ENCODE results near the gene CLPX. TPM values are rescaled to one million over a fixed set of nuclear protein-coding genes. Genes with fewer than 3 reads are reported as not detected.

Gene CLPX
- total and polyA plus RNA-seq, 9 of the 15 experiments (the other 6 are each of a cell fraction or from before 2014, with no cell fraction given), result 11.2 to 83.3 (median 51.3) TPM

- Histone ChIP-seq H3K27me3 (ENCODE audit: control insufficient read depth in 2 of 2, insufficient read depth in 2 of 2, low read length in 2 of 2) (peaks cover 14 to 20% of the 10 kb centered on the region in 2 experiments; a peak in 4 of 5 replicates), H3K9me1 (ENCODE audit: control insufficient read depth, insufficient read depth, low read length) (no peaks in the 10 kb centered on the region), H3K79me2 (ENCODE audit: control insufficient read depth, insufficient read depth, low read length) (no peaks in the 10 kb centered on the region), H3K9ac (ENCODE audit: insufficient read depth in 1 of 2, low read depth in 2 of 2, low read length in 2 of 2) (peak within 1 kb of the TSS in 1 of 2 experiments; percentile 38; a peak in 2 of 4 replicates), H3K27ac (ENCODE audit: extremely low read depth, low read depth, low read length) (no peak within 1 kb of the TSS), H3K4me1 (replicated peaks in 1 of 2; ENCODE audit: control insufficient read depth in 2 of 2, insufficient read depth in 2 of 2, low read length in 2 of 2) (peaks cover 22 to 24% of the 10 kb centered on the region in 2 experiments; a peak in 3 of 5 replicates), H3K36me3 (ENCODE audit: control insufficient read depth, insufficient read depth, low read length) (no peaks in the 10 kb centered on the region), H3K4me3 (no peak within 1 kb of the TSS), H3K9me3 (replicated peaks; ENCODE audit: control insufficient read depth, insufficient read depth, low read depth, low read length) (no peaks in the 10 kb centered on the region), H3K4me2 (ENCODE audit: insufficient read depth, low read length) (peak within 1 kb of the TSS; percentile 16; the same call in 1 of the 2 replicates), H4K20me1 (replicated peaks; ENCODE audit: control insufficient read depth, insufficient read depth, low read length) (0 out of 2 replicates have a peak, but pooled peaks cover 3% of the 10 kb centered on the region), H2AFZ (ENCODE audit: low read depth, low read length) (peak within 1 kb of the TSS; percentile 58)
- 58% methylated on average over 8 of the region's 8 CpGs for WGBS (ENCODE audit: insufficient coverage, low coverage, missing lambda C conversion rate)
- POLR2A ChIA-PET, result interaction anchor here (0.6 to 6.6 kb wide), 5 partner anchors 39 to 337 kb away, joined by 3 to 54 read pairs (median 4); partner anchors contain the start of genes PARP16 and RNU5B-1
- FAIRE-seq, result no peak
- no peak for TF ChIP-seq POLR3G (IDR thresholded peaks at IDR 0.05; ENCODE audit: extremely low read depth, insufficient read length, insufficient replicate concordance)
- CTCF ChIA-PET (ENCODE audit: low intra/inter-chr PET ratio), result no interaction called here
- ATAC-seq, result no peak
- intact Hi-C loops (cut with micrococcal nuclease) (no loop called here), in situ Hi-C loops (cut with MboI) (no loop called here)
- DNase-seq (ENCODE audit: extremely low read depth in 1 of 4, low spot score in 3 of 4), result no peak
- BruUV-seq (replicated peaks), result no TSS peak
Measured at GRCh38 chr15:65210770-65211481, 25.8 kb upstream of the CLPX start, which contains the start of gene CILP. Gene CILP (minus strand): TSS chr15:65211473. CDS start chr15:65209755, 1,718 bp downstream.

Measured in K562 (cell line).